HG03039 (cell line): ENCODE results near the gene CTTNBP2NL.

Source experiments
- ATAC-seq: cut with Tn5 transposase; IDR thresholded peaks from one replicate; pipeline ENCODE4 v1.9.1; 2021; ENCODE audit warnings: mild to moderate bottlenecking, moderate library complexity; ENCODE audit not compliant: unreplicated experiment

CTTNBP2NL gene

GRCh38 chr1:112395821-112396652, at the start of gene CTTNBP2NL:
TSS of gene CTTNBP2NL (plus strand) at chr1:112396214. CDS start at chr1:112416166, 19,952 bp downstream.
- ATAC-seq = peak; percentile 74

- no peak for ATAC-seq
Measured at GRCh38 chr1:112346801-112347350, 49.1 kb upstream of the CTTNBP2NL start.

GRCh38 chr1:112356765-112357164, 39.2 kb upstream of the CTTNBP2NL start:
- no peak for ATAC-seq

- no peak for ATAC-seq
Measured at GRCh38 chr1:112357467-112357866, 38.5 kb upstream of the CTTNBP2NL start.

GRCh38 chr1:112358061-112358770, 37.8 kb upstream of the CTTNBP2NL start:
- ATAC-seq = no peak

- no peak for ATAC-seq
Measured at GRCh38 chr1:112358798-112359408, 37.1 kb upstream of the CTTNBP2NL start.

GRCh38 chr1:112359961-112360767, 35.9 kb upstream of the CTTNBP2NL start:
- no peak for ATAC-seq

- ATAC-seq = no peak
Measured at GRCh38 chr1:112363636-112364035, 32.4 kb upstream of the CTTNBP2NL start.

GRCh38 chr1:112368198-112368597, 27.8 kb upstream of the CTTNBP2NL start:
- no peak for ATAC-seq

- ATAC-seq = peak; percentile 97
Measured at GRCh38 chr1:112369392-112370285, 26.4 kb upstream of the CTTNBP2NL start.

- ATAC-seq = no peak
Measured at GRCh38 chr1:112370996-112371395, 25.0 kb upstream of the CTTNBP2NL start.

GRCh38 chr1:112371775-112372174, 24.2 kb upstream of the CTTNBP2NL start:
- ATAC-seq = no peak

- ATAC-seq = no peak
Measured at GRCh38 chr1:112373806-112374205, 22.2 kb upstream of the CTTNBP2NL start.

- no peak for ATAC-seq
Measured at GRCh38 chr1:112375701-112376100, 20.3 kb upstream of the CTTNBP2NL start.

GRCh38 chr1:112380356-112380755, 15.7 kb upstream of the CTTNBP2NL start:
- no peak for ATAC-seq

- no peak for ATAC-seq
Measured at GRCh38 chr1:112381324-112382076, 14.5 kb upstream of the CTTNBP2NL start.

- no peak for ATAC-seq
Measured at GRCh38 chr1:112383759-112384370, 12.1 kb upstream of the CTTNBP2NL start.

GRCh38 chr1:112386024-112386723, 9.8 kb upstream of the CTTNBP2NL start:
- no peak for ATAC-seq
